Peyer's patch (tissue), 4 donors: ENCODE results near the gene SEL1L3.

ENCODE experiments used
- POLR2A ChIP-seq, 2 donors: fragments of 450-650 bp; IDR thresholded peaks; one replicate each; pipeline ENCODE4 v1.5.1; 2017; ENCODE audit warnings: antibody characterized with exemption in 2 of 2, mild to moderate bottlenecking in 2 of 2, moderate library complexity in 2 of 2
- TF ChIP-seq, protein P1 (sequence below), 6 experiments: fragments of 450-650 bp in 4 of 6; fragments of 200-600 bp in 2 of 6; sonication (generic) in 1 of 6; IDR thresholded peaks; one replicate each; pipeline ENCODE4 v1.5.1; 2017 to 2019; ENCODE audit warnings: antibody characterized with exemption in 6 of 6, mild to moderate bottlenecking in 3 of 6, moderate library complexity in 1 of 6

GRCh38 chr4:25779021-25779420, 83.8 kb downstream of the SEL1L3 start:
- no peak for TF ChIP-seq POLR2A (IDR thresholded peaks at IDR 0.05)
- TF ChIP-seq, protein P1, sequence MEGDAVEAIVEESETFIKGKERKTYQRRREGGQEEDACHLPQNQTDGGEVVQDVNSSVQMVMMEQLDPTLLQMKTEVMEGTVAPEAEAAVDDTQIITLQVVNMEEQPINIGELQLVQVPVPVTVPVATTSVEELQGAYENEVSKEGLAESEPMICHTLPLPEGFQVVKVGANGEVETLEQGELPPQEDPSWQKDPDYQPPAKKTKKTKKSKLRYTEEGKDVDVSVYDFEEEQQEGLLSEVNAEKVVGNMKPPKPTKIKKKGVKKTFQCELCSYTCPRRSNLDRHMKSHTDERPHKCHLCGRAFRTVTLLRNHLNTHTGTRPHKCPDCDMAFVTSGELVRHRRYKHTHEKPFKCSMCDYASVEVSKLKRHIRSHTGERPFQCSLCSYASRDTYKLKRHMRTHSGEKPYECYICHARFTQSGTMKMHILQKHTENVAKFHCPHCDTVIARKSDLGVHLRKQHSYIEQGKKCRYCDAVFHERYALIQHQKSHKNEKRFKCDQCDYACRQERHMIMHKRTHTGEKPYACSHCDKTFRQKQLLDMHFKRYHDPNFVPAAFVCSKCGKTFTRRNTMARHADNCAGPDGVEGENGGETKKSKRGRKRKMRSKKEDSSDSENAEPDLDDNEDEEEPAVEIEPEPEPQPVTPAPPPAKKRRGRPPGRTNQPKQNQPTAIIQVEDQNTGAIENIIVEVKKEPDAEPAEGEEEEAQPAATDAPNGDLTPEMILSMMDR (IDR thresholded peaks at IDR 0.05) = no peak
